ENCODE results near the gene TFF3. TPM values are rescaled to one million over a fixed set of nuclear protein-coding genes. Genes with fewer than 3 reads are reported as not detected.

The TFF3 gene
- total and polyA plus RNA-seq, 2 of the 13 experiments (the other 11 are each of a cell fraction or from before 2014, with no cell fraction given), result 14.2 to 26.9 TPM

- no peak overlapping the region for H3K4me2 ChIP-seq (ENCODE audit: low read depth, low read length)
- no peak for TF ChIP-seq ZNF225 (CRISPR knock-in tag; IDR thresholded peaks at IDR 0.05)
- TF ChIP-seq STAT5B (CRISPR knock-in tag; IDR thresholded peaks at IDR 0.05), result no peak
- no peak for TF ChIP-seq JDP2 (CRISPR knock-in tag; IDR thresholded peaks at IDR 0.05; ENCODE audit: borderline replicate concordance)
- TF ChIP-seq ZNF331 (CRISPR knock-in tag; IDR thresholded peaks at IDR 0.05), result no peak
- TF ChIP-seq ZBTB34 (CRISPR knock-in tag; IDR thresholded peaks at IDR 0.05), result no peak
- no peak for TF ChIP-seq TCF12 (IDR thresholded peaks at IDR 0.05)
- no peak for TF ChIP-seq TCF12 (CRISPR knock-in tag; IDR thresholded peaks at IDR 0.05)
- TF ChIP-seq ZFP91 (CRISPR knock-in tag; IDR thresholded peaks at IDR 0.05; ENCODE audit: borderline replicate concordance), result no peak
- no peak for TF ChIP-seq ZNF773 (CRISPR knock-in tag; IDR thresholded peaks at IDR 0.05; ENCODE audit: borderline replicate concordance)
- no peak for TF ChIP-seq HHEX (CRISPR knock-in tag; IDR thresholded peaks at IDR 0.05)
- TF ChIP-seq NFE2L2 (IDR thresholded peaks at IDR 0.05; ENCODE audit: low read length), result no peak
- TF ChIP-seq ARID5B (CRISPR knock-in tag; IDR thresholded peaks at IDR 0.05), result no peak
- no peak for TF ChIP-seq ZNF761 (CRISPR knock-in tag; conservative IDR thresholded peaks at IDR 0.05)
- TF ChIP-seq ELF1 (CRISPR knock-in tag; IDR thresholded peaks at IDR 0.05), result no peak
- TF ChIP-seq CSRNP1 (CRISPR knock-in tag; IDR thresholded peaks at IDR 0.05), result no peak
- no peak for TF ChIP-seq DNMT1 (CRISPR knock-in tag; IDR thresholded peaks at IDR 0.05)
- TF ChIP-seq NFATC3 (CRISPR knock-in tag; IDR thresholded peaks at IDR 0.05), result no peak
- no peak for TF ChIP-seq ZFAT (CRISPR knock-in tag; conservative IDR thresholded peaks at IDR 0.05)
These were observed 28.8 kb downstream of the TFF3 start for GRCh38 chr21:42286416-42286815.

More at GRCh38 chr21:42286416-42286815, 28.8 kb downstream of the TFF3 start:
- CTCF ChIA-PET (ENCODE audit: low intra/inter-chr PET ratio, low total read pairs), result no interaction called here
- Histone ChIP-seq H3K79me2 (ENCODE audit: insufficient read depth, low read length) (no peaks in the 10 kb centered on the region), H3K4me3 (replicated peaks in 1 of 3; ENCODE audit: insufficient read depth in 1 of 3, low read depth in 2 of 3, low read length in 3 of 3) (no peak overlapping the region), H3K27me3 (ENCODE audit: control insufficient read depth in 1 of 2, insufficient read depth in 2 of 2, low read length in 2 of 2) (peaks cover 5 to 43% of the 10 kb centered on the region in 2 experiments; a peak in 4 of 5 replicates), H3K27ac (ENCODE audit: extremely low read length, insufficient read depth, low read length) (no peak overlapping the region), H3K9ac (ENCODE audit: insufficient read depth, low read depth, low read length) (no peak overlapping the region), H3K4me1 (ENCODE audit: insufficient read depth, low read length) (no peaks in the 10 kb centered on the region), H3K36me3 (replicated peaks in 1 of 2; ENCODE audit: control insufficient read depth in 1 of 2, insufficient read depth in 2 of 2, low read length in 2 of 2) (no peaks in the 10 kb centered on the region), H3K9me3 (ENCODE audit: low read length) (no peaks in the 10 kb centered on the region), H4K20me1 (ENCODE audit: insufficient read depth, low read length) (no peaks in the 10 kb centered on the region), H2AFZ (ENCODE audit: low read length) (no peak overlapping the region)
- in situ Hi-C loops (cut with HindIII; ENCODE audit: extremely low pct_ligation_motif_present, low pct_unique_long_range_greater_than_20kb), result no loop called here
- 18% methylated on average over 12 of the region's 12 CpGs for WGBS (ENCODE audit: low lambda C conversion rate)
- no TSS peak for BruUV-seq (replicated peaks)
- no peak for ATAC-seq
- intact Hi-C loops (cut with micrococcal nuclease; ENCODE audit: unreplicated experiment), result no loop called here
- FAIRE-seq, result no peak
- POLR2A ChIA-PET, result no interaction called here
- DNase-seq (ENCODE audit: low spot score), result no peak
